Pulmonary artery endothelial cell (primary cell): Measurements from ENCODE around the gene GPR151. TPM values are rescaled to one million over a fixed set of nuclear protein-coding genes. Genes with fewer than 3 reads are reported as not detected.

Experiments used
- DNase-seq: peaks from one replicate; pipeline ENCODE4 v3.0.0-alpha.2; 2011; ENCODE audit warnings: low read depth, low spot score
- total RNA-seq: library from RNA; depleted of rRNA; stranded (reverse); fragments of >200 nt; gene quantifications from 2 replicates; pipeline ENCODE4 v1.2.3, GENCODE V29; 2014

The GPR151 gene
- total RNA-seq, 1 donor from 2014 or later, result not detected

DNA sequence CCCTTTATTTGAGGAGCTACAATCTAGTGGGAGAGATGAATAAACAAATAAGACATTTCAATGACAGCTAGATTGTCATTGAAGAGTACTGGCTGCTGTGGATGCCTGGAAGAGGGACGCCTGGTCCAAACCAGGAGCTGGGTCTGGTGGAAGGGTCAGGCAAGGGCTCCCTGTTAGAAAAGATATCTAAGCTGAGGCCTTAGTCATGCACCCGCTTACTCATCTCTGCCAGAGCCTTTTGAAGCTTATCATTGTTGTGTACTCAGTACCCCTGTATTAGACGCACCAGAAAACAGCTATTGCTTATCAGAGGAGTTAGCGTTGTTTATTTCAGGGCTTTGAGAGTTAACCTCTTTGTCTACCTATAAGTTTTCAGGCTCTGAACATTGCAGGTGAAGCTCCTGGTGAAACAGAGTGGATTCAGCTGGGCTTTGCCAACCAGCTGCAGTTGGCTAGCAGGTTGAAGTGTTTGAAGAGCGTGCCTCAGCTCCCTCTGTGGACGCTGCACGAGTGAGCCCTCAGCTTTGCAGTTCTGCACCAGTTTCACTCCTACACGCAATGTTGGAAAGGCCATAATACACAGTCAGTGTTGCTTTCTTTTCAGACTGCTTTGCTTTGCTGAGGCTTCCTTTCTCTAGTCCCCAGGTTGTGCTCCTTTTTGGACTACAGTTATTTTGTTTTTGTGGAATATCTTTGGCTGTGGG is 5.6 kb upstream of the GPR151 start:
- DNase-seq, result no peak

DNA sequence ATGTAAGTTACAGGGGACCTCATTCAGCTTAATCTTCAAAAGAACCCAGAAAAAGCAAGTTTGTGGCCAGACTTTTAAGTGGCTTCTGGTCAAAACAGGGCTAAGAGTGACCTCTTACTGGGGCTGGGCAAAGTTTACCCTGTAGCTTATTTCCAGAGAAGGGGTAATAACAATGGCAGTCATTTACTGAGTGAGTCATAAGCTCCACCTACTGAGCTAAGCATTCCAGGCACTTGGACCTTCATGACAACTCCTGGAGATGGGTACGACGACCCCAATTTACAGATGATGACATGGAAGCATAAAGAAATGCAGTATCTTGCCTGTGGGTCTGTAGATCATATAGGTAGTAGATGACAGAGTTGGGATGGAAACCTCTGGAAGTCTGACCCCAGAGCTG is 4.7 kb upstream of the GPR151 start:
- DNase-seq, result no peak

DNA sequence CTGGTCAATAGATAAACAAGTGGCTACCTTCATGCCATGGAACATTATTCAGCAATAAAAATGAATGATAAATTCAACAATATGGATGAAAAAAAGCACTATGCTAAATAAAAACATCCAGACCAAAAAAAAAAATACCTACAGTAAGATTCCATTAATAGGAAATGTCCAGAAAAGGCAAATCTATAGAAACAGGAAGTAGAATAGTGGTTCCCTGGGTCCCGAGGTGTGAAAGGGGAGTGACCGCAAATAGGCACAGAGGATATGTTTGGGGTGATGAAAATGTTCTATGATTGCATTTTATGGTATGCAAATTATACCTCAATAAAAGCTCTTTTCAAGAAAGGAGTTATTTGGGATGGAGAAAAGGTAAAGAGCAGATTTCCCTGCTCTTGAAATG is 3.6 kb upstream of the GPR151 start:
- no peak for DNase-seq

DNA sequence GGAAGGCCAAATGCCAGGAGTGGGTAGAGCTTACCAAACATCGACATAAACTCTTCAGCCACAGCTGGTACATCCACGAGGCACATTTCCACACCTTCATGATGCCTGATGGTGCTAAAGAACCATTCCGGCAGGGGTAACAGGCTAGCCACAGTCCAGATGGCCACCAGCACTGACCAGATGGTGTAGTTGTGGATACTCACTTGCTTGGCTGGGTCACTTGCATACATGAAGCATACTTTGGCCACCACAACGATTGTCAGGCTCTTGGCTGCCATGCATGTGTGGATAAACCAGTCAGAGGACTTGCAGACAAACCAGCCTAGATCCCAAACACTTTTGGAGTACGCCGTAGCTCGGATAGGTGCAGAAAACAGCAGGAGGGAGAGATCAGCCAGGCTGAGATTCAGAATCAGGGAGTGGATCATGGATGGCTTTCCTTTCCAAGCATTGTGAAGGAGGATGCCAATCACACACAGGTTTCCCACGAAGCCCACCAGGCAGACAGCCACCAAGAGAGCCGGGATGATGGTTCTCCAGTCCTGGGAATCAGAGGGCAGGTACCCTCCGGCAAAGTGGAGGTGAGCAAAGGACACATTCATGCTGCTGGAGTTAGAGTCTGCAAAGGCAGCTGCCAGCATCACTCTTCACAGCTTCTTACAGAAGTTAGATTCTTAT is 378 bp downstream of the GPR151 start:
- no peak for DNase-seq

GRCh38 chr5:146514575-146514974 is 1.4 kb downstream of the GPR151 start:
- no peak for DNase-seq

- no peak for DNase-seq
Observed at GRCh38 chr5:146513462-146513861, 2.5 kb downstream of the GPR151 start.

GRCh38 chr5:146510559-146511125 is 5.3 kb downstream of the GPR151 start:
- no peak for DNase-seq

- DNase-seq, result no peak
Observed at GRCh38 chr5:146507428-146507827, 8.6 kb downstream of the GPR151 start.

- DNase-seq, result no peak
Observed at GRCh38 chr5:146499680-146500079, 16.3 kb downstream of the GPR151 start.

GRCh38 chr5:146494656-146495055 is 21.3 kb downstream of the GPR151 start:
- no peak for DNase-seq

DNA sequence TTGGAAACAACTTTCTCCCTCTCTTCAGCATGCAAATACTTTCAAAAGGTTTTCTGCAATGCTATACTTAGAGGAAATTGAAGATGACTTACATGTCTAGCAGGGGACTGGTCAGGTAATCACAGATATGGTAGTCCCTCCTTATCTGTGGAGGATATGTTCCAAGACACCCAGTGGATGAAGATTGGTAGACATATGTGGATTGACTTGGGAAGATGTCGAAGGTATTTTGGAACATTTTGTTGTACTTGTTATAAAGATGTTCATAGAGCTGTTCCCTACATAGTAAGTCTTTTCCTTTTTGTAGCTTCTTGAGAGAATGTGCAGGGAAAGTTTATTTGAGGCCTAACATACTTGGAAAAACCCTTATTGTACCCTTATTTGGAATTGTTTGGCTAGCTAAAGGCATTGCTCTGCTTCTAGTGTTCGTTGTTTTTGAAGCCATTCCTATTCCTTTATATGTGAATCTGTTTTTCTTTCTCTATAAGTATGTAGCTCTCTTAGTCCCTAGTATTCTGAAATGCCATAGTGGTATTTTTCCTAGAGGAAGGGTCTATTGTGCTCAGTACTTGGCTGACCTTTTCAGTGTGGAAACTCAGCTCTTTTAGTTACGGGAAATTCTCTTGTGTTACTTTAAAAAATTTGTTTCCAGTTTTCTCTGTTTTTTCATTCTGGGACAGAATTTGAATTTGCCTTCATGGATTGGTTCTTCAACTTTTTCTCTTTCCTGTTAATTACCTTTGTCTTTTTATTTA is 25.7 kb downstream of the GPR151 start:
- no peak for DNase-seq

GRCh38 chr5:146484714-146485391 is 31.1 kb downstream of the GPR151 start:
- no peak for DNase-seq

- no peak for DNase-seq
Observed at GRCh38 chr5:146482775-146483174, 33.2 kb downstream of the GPR151 start.

- no peak for DNase-seq
Observed at GRCh38 chr5:146475906-146476305, 40.1 kb downstream of the GPR151 start.

GRCh38 chr5:146475190-146475780 is 40.7 kb downstream of the GPR151 start:
- no peak for DNase-seq

GRCh38 chr5:146474065-146474464 is 41.9 kb downstream of the GPR151 start:
- no peak for DNase-seq

GRCh38 chr5:146467760-146468159 is 48.2 kb downstream of the GPR151 start:
- no peak for DNase-seq

- no peak for DNase-seq
Observed at GRCh38 chr5:146466521-146467349, 49.3 kb downstream of the GPR151 start.

DNA sequence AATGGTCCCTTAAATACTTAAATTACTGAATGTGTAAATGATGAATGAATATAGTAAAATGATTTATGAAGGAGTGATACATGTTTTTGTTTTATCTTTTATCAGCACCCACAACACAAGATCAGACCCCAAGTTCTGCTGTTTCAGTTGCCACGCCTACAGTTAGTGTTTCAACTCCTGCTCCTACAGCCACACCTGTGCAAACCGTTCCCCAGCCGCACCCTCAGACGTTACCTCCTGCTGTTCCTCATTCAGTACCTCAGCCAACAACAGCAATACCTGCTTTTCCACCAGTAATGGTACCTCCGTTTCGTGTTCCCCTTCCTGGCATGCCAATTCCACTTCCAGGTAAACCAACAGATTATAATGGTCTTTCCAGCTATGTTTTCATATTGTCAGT is 52.5 kb downstream of the GPR151 start:
- DNase-seq, result no peak
